Immature natural killer cell (primary cell): ENCODE measurements around the gene MYPOP. TPM values are rescaled to one million over a fixed set of nuclear protein-coding genes. Genes with fewer than 3 reads are reported as not detected.

Experiments
- DNase-seq, 3 donors: peaks; one replicate each; pipeline ENCODE4 v3.0.0; 2022; ENCODE audit warnings: mixed read lengths in 1 of 3
- H3K27ac Mint-ChIP-seq, 6 donors: one replicate each; pipeline ENCODE4 v1.8.0; 2020; ENCODE audit warnings: mixed read lengths in 6 of 6, mild to moderate bottlenecking in 5 of 6, inconsistent platforms in 4 of 6, moderate library complexity in 3 of 6
- H3K27me3 Mint-ChIP-seq, 3 donors: one replicate each; pipeline ENCODE4 v1.8.0; 2020 to 2021; ENCODE audit warnings: low read depth in 3 of 3, mild to moderate bottlenecking in 3 of 3, mixed read lengths in 3 of 3, moderate library complexity in 3 of 3, inconsistent platforms in 1 of 3
- H3K36me3 Mint-ChIP-seq, 3 donors: one replicate each; pipeline ENCODE4 v1.8.0; 2020; ENCODE audit warnings: mixed read lengths in 3 of 3, inconsistent platforms in 2 of 3, mild to moderate bottlenecking in 2 of 3
- H3K4me1 Mint-ChIP-seq, 2 donors: one replicate each; pipeline ENCODE4 v1.8.0; 2020; ENCODE audit warnings: inconsistent platforms in 2 of 2, mild to moderate bottlenecking in 2 of 2, mixed read lengths in 2 of 2, moderate library complexity in 1 of 2
- H3K4me3 Mint-ChIP-seq, 5 donors: one replicate each; pipeline ENCODE4 v1.8.0; 2020; ENCODE audit warnings: mild to moderate bottlenecking in 5 of 5, mixed read lengths in 5 of 5, inconsistent platforms in 3 of 5, moderate library complexity in 3 of 5
- H3K9me3 Mint-ChIP-seq, 6 donors: one replicate each; pipeline ENCODE4 v1.8.0; 2020; ENCODE audit warnings: mild to moderate bottlenecking in 6 of 6, mixed read lengths in 6 of 6, inconsistent platforms in 4 of 6, moderate library complexity in 3 of 6
- polyA plus RNA-seq, 3 donors: library from polyadenylated mRNA; unstranded; fragments of 300-500 nt; fragmentation: Illumina TruSeq; gene quantifications; one replicate each; pipeline ENCODE4 v1.2.3, GENCODE V29; 2021

The MYPOP gene
- polyA plus RNA-seq, 3 donors from 2014 or later, result 0.12 to 0.45 (median 0.13) TPM

DNA sequence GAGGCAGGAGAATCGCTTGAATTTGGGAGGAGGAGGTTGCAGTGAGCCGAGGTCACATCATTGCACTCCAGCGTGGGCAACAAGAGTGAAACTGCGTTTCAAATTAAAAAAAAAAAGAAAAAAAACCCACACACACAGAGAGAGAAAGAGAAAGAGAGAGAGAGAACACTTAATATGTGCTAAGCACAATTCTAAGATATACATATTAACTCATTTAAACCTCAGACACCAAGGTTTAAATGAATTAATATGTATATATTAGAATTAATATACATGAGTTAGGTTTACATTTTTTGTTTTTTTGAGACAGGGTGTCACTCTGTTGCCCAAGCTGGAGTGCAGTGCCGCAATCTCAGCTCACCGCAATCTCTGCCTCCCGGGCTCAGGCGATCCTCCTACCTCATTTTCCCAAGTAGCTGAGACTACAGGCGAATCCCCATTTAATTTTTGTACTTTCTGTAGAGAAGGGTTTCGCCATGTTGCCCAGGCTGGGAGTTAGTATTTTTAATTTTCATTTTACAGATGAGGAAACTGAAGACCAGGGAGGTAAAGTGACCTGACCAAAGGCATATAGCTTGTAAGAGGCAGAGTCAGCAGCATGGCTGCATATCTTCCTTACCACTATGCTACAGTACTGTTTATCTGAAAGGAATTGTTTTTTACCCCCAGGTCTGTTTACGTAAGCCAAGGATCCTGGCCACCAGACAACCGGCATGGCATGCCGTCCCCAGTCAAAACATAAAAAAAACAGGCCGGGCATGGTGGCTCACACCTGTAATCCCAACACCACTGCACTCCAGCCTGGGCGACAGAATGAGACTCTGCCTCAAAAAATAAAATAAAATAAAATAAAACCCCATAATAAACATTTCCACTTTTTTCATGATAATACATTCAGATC, 41.8 kb downstream of the MYPOP start:
- no peaks in the 10 kb centered on the region for H3K9me3 Mint-ChIP-seq
- peak overlapping the region in 4 of 5 donors; percentile 18 to 62 (median 43) for H3K4me3 Mint-ChIP-seq
- peaks cover 33 to 50% of the 10 kb centered on the region in 2 donors for H3K4me1 Mint-ChIP-seq
- peaks cover 0 to 9% (median 8%) of the 10 kb centered on the region in 3 donors for H3K36me3 Mint-ChIP-seq
- no peak for DNase-seq
- peaks cover 5 to 12% (median 9%) of the 10 kb centered on the region in 3 donors for H3K27me3 Mint-ChIP-seq
- peak overlapping the region in 4 of 6 donors; percentile 22 to 48 (median 36) for H3K27ac Mint-ChIP-seq

DNA sequence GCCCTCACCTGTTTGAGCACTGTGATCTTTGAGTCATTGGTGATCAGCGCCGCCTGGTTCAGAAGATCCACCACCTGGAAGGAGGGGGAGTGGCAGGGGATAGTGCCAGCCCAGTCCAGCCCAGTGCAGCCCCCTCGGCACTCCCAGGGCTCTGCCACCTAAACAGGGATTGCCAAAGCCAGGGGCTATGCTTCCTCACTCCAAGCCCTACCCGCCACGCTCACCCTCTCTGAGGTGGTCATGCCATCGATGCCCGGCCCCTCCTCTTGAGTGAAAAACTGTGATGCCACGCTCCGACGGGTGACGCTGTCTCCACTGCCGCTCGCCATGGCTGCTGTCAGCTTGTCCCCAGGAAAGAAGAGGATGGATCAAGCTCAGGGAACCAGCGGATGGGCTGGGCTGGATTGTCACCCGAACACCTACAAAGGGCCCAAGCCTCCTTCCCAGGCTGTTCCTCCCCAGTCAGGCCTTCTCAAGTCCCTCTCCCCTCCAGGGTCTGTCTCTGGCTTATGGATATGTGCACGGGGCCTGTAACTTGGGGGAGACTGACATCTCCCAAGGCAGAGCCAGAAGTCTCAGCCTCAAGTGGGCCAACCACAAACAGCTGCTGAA, 48.1 kb downstream of the MYPOP start:
- peaks cover 0 to 3% (median 2%) of the 10 kb centered on the region in 3 donors for H3K27me3 Mint-ChIP-seq
- peaks cover 6 to 15% of the 10 kb centered on the region in 2 donors for H3K4me1 Mint-ChIP-seq
- peaks cover 18 to 21% (median 21%) of the 10 kb centered on the region in 3 donors for H3K36me3 Mint-ChIP-seq
- H3K4me3 Mint-ChIP-seq, result no peak overlapping the region
- no peaks in the 10 kb centered on the region for H3K9me3 Mint-ChIP-seq
- H3K27ac Mint-ChIP-seq, result no peak overlapping the region
- DNase-seq, result no peak

DNA sequence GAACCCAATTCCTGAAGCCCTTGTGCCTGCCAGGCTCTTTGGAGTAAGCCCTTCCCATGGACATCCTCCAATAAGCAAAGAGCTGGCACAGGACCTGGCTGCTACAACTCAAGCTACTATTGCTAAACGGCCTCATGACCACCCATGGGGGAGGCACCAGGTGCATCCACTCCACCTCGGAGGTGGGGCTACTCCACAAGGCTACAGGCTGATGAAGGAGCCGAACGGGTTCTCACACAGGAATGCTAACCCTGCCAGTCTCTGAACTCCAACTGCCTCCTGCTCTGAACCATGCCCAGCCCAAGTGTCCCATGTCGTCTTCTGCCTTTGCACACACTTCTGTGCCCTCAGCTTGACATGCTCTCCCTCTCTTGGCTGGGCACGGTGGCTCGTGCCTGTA, 49.4 kb downstream of the MYPOP start:
- DNase-seq, result no peak
- Mint-ChIP-seq H3K4me3 (no peak overlapping the region), H3K36me3 (peaks cover 13 to 23% (median 17%) of the 10 kb centered on the region in 3 donors), H3K27ac (no peak overlapping the region), H3K4me1 (peaks cover 2 to 5% of the 10 kb centered on the region in 2 donors), H3K9me3 (no peaks in the 10 kb centered on the region), H3K27me3 (peaks cover 0 to 2% (median 2%) of the 10 kb centered on the region in 3 donors)

DNA sequence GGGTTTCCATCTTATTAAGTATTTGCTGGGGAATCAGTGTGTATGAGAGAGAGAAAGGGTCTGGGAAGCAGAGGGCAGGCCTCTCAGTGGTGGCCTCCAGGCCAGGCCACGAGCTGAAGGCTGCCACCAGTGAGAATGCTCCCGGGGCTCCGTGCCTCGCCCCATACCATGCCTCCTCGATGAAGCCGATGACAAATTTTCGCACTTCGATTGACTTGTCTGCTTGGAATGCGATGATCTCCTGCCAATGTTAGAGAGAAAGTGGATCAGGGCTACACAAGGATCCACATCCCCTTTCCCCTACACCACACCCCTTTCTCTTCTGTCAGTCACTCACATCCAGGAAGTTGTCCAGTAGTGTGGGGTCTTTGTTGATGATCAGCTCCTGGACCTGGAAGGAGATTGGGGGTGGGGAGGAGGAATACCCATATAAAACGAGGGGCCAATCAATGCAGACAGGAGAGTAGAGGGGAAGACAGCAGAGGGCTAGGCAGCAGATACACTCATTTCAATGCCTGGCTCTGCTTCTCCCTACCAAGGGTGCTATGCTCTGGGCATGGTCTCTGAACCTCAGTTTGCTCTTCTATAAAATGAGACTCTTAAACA, 50.2 kb downstream of the MYPOP start:
- no peaks in the 10 kb centered on the region for H3K9me3 Mint-ChIP-seq
- H3K36me3 Mint-ChIP-seq, result peaks cover 12 to 28% (median 17%) of the 10 kb centered on the region in 3 donors
- no peak for DNase-seq
- H3K4me1 Mint-ChIP-seq, result peaks cover 2 to 5% of the 10 kb centered on the region in 2 donors
- no peak overlapping the region for H3K4me3 Mint-ChIP-seq
- peaks cover 0 to 2% (median 2%) of the 10 kb centered on the region in 3 donors for H3K27me3 Mint-ChIP-seq
- no peak overlapping the region for H3K27ac Mint-ChIP-seq

DNA sequence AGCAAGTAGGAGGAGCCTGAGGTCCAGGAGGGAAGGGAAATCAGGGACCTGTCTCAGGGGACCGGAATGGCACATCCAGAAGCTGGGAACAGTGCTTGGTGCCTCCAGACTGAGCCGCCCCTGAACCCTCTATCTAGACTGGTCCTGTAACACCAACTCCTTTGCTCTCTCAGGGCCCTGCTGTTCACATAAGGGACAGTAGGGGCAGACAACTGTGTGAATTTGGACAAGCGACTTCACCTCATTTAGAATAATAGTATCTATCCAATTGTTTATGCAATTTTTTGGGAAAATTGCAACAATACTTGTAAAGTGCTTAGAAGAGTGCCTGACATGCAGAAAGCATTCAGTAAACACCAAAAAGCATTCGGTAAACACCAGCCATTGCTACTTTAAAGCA, 53.5 kb downstream of the MYPOP start:
- H3K27ac Mint-ChIP-seq, result no peak overlapping the region
- peaks cover 12 to 42% (median 23%) of the 10 kb centered on the region in 3 donors for H3K36me3 Mint-ChIP-seq
- no peaks in the 10 kb centered on the region for H3K9me3 Mint-ChIP-seq
- H3K4me3 Mint-ChIP-seq, result no peak overlapping the region
- DNase-seq, result no peak
- H3K27me3 Mint-ChIP-seq, result peaks cover 0 to 2% (median 0%) of the 10 kb centered on the region in 3 donors
- peaks cover 0 to 6% of the 10 kb centered on the region in 2 donors for H3K4me1 Mint-ChIP-seq

DNA sequence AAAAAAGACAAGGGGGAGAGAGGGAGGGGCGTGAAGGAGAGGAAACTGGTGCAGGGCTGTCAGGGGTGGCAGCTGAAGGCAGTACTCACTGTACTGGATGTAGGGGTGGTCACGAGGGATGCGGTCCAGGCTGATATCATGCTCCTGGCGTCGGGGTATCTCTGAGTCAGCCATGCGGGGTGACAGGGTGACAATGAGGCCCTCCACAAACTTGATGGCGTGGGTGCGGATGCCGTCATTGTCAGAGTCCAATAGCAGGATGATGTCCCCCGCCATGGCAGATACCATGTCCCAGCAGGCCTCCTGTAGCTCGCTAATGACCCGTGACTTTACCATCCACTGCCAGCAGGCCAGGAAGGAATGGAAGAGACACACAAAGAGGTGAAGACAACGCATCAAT, 54.8 kb downstream of the MYPOP start:
- DNase-seq, result no peak
- peaks cover 0 to 6% of the 10 kb centered on the region in 2 donors for H3K4me1 Mint-ChIP-seq
- H3K27me3 Mint-ChIP-seq, result peaks cover 0 to 2% (median 0%) of the 10 kb centered on the region in 3 donors
- no peaks in the 10 kb centered on the region for H3K9me3 Mint-ChIP-seq
- H3K4me3 Mint-ChIP-seq, result no peak overlapping the region
- peaks cover 17 to 53% (median 28%) of the 10 kb centered on the region in 3 donors for H3K36me3 Mint-ChIP-seq
- H3K27ac Mint-ChIP-seq, result no peak overlapping the region

DNA sequence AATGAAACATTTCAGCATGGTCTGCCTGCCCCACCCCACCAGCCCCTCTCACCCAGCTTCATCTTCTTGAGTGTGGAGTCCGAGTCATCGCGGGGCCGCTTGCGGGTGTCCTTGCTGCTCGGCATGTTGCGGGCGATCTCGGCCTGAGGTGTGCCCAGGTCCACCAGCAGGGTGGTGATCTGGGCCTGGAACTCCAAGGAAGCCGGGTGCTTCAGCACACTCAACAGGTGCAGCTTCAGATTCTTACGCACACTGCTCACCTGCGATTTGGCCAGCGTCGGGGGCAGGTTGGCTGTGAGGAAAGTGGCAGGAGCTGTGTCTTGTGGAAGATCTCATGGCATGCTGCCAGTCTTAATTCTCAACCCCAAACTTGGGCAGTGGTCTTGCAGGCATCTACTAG, 60.2 kb downstream of the MYPOP start:
- H3K4me3 Mint-ChIP-seq, result no peak overlapping the region
- H3K27me3 Mint-ChIP-seq, result no peaks in the 10 kb centered on the region
- no peak for DNase-seq
- no peak overlapping the region for H3K27ac Mint-ChIP-seq
- peaks cover 0 to 4% of the 10 kb centered on the region in 2 donors for H3K4me1 Mint-ChIP-seq
- H3K9me3 Mint-ChIP-seq, result no peaks in the 10 kb centered on the region
- H3K36me3 Mint-ChIP-seq, result peaks cover 17 to 54% (median 30%) of the 10 kb centered on the region in 3 donors

Other genes with a start within 250 kb of the MYPOP start
- under 1 TPM in 2 of 3 donors, not detected in 1; 0.18 to 0.34 TPM for gene GIPR, start 234.4 kb downstream of the MYPOP start, polyA plus RNA-seq
- gene SNRPD2, start 210.7 kb downstream of the MYPOP start, polyA plus RNA-seq, result 1,000 to 10,000 TPM in 2 of 3 donors, 100 to 1,000 TPM in 1; 754 to 1,123 (median 1,001) TPM
- gene QPCTL, start 209.9 kb downstream of the MYPOP start, polyA plus RNA-seq, result 1 to 10 TPM in 2 of 3 donors, not detected in 1; 1.8 to 2.9 TPM
- gene FBXO46, start 171.7 kb downstream of the MYPOP start, polyA plus RNA-seq, result 10 to 100 TPM in 1 of 3 donors, 1 to 10 TPM in 2; 5.9 to 15.6 (median 7.5) TPM
- not detected for gene MEIOSIN, start 169.2 kb downstream of the MYPOP start, polyA plus RNA-seq
- gene SIX5, start 133.4 kb downstream of the MYPOP start, polyA plus RNA-seq, result under 1 TPM in 2 of 3 donors, not detected in 1; 0.10 to 0.35 TPM
- 1 to 10 TPM in 2 of 3 donors, under 1 TPM in 1; 0.34 to 2.7 (median 1.2) TPM for gene DMPK, start 120.1 kb downstream of the MYPOP start, polyA plus RNA-seq
- 10 to 100 TPM; 20.2 to 43.9 (median 20.7) TPM for gene DMWD, start 109.8 kb downstream of the MYPOP start, polyA plus RNA-seq
- gene RSPH6A, start 87.3 kb downstream of the MYPOP start, polyA plus RNA-seq, result not detected
- 10 to 100 TPM in 1 of 3 donors, 1 to 10 TPM in 2; 2.1 to 14.6 (median 5.6) TPM for gene SYMPK, start 39.5 kb downstream of the MYPOP start, polyA plus RNA-seq
- gene FOXA3, start 38.3 kb downstream of the MYPOP start, polyA plus RNA-seq, result not detected
- gene IRF2BP1, start 16.5 kb downstream of the MYPOP start, polyA plus RNA-seq, result 1 to 10 TPM; 3.4 to 9.4 (median 7.0) TPM
- not detected for gene NANOS2, start 12.2 kb upstream of the MYPOP start, polyA plus RNA-seq
- not detected for gene NOVA2, start 71.3 kb upstream of the MYPOP start, polyA plus RNA-seq
- 1 to 10 TPM; 5.7 to 9.8 (median 6.1) TPM for gene CCDC61, start 92.9 kb upstream of the MYPOP start, polyA plus RNA-seq
- not detected for gene PGLYRP1, start 120.4 kb upstream of the MYPOP start, polyA plus RNA-seq
- not detected for gene IGFL4, start 138.4 kb upstream of the MYPOP start, polyA plus RNA-seq
- not detected for gene IGFL3, start 222.1 kb upstream of the MYPOP start, polyA plus RNA-seq
- gene IGFL2, start 245.6 kb upstream of the MYPOP start, polyA plus RNA-seq, result not detected